PFSK-1 (cell line): ENCODE data around the gene GPLD1.

Source experiments
- FOXP2 ChIP-seq: optimal IDR thresholded peaks from 2 replicates; pipeline ENCODE3; 2011; ENCODE audit warnings: borderline replicate concordance, control low read depth, inconsistent platforms; ENCODE audit not compliant: insufficient read depth; ENCODE audit errors: extremely low read length, extremely low read depth
- POLR2AphosphoS5 ChIP-seq: IDR thresholded peaks from 2 replicates; pipeline ENCODE4 v1.6.1; 2012; ENCODE audit warnings: low read depth, mild to moderate bottlenecking, control low read depth, low read length, moderate library complexity
- REST ChIP-seq, 2 experiments: IDR thresholded peaks; 2 replicates each; pipeline versions ENCODE4 v1.6.1 to v1.8.0; 2011 to 2012; ENCODE audit warnings: low read depth in 2 of 2, low read length in 2 of 2, control low read depth in 1 of 2, inconsistent platforms in 1 of 2, mild to moderate bottlenecking in 1 of 2, moderate library complexity in 1 of 2; ENCODE audit not compliant: insufficient read depth in 1 of 2
- SIN3A ChIP-seq: IDR thresholded peaks from 2 replicates; pipeline ENCODE4 v1.6.1; 2012; ENCODE audit warnings: mild to moderate bottlenecking, low read length, moderate library complexity, borderline replicate concordance; ENCODE audit not compliant: insufficient read depth
- TAF1 ChIP-seq: IDR thresholded peaks from 2 replicates; pipeline ENCODE4 v1.6.1; 2012; ENCODE audit warnings: low read length, control low read depth, borderline replicate concordance; ENCODE audit not compliant: insufficient read depth

The GPLD1 gene

DNA sequence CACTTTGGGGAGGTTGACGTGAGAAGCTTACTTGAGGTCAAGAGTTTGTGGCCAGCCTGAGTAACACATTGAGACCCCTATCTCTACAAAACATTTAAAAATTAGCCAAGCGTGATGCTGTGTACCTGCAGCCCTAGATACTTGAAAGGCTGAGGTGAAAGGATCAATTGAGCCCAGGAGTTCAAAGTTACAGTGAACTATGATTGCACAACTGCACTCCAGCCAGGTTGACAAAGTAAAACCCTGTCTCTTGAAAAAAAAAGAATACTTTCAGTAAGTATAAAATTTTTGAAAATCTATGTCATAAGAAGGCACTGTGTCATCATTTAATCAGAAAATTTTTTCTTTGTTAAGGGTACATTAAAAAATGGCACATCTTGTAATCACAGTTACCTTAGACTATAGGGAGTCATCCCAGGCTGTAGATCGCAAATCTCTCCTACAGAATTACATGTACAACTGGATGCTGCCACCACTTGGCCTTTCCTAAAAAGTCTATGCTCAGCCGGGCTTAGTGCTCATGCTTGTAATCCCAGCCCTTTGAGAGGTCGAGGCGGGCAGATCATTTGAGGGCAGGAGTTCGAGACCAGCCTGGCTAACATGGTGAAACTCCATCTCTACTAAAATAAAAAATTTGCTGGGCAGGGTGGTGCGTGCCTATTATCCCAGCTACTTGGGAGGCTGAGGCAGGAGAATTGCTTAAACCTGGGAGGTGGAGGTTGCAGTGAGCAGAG, 103.7 kb downstream of the GPLD1 start:
- TF ChIP-seq POLR2AphosphoS5, result no peak

DNA sequence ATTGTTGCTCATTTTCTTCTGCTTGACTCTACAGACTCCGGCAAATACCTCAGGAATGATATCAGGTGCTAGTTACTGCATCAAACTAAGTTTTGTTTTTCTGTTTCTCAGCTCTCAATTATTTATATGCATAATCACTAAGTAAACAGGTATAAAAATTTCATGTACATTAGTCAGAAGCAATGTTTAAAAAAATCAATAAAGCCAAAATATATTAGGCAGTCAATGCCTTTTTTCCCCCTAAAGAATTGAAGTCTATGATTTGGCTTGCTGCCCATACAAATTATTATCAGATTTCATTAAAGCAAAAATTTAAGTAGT, 107.2 kb downstream of the GPLD1 start:
- TF ChIP-seq SIN3A (no peak), FOXP2 (no peak), POLR2AphosphoS5 (no peak), REST (IDR thresholded peaks at IDR 0.05; ENCODE audit: insufficient read depth in 1 of 2, low read depth in 2 of 2, low read length in 2 of 2) (no peak), TAF1 (no peak)

GRCh38 chr6:24381476-24382219, 107.7 kb downstream of the GPLD1 start:
- TF ChIP-seq POLR2AphosphoS5, result no peak
- TF ChIP-seq FOXP2, result no peak
- no peak for TF ChIP-seq TAF1
- no peak for TF ChIP-seq SIN3A
- no peak for TF ChIP-seq REST (IDR thresholded peaks at IDR 0.05; ENCODE audit: insufficient read depth in 1 of 2, low read depth in 2 of 2, low read length in 2 of 2)

DNA sequence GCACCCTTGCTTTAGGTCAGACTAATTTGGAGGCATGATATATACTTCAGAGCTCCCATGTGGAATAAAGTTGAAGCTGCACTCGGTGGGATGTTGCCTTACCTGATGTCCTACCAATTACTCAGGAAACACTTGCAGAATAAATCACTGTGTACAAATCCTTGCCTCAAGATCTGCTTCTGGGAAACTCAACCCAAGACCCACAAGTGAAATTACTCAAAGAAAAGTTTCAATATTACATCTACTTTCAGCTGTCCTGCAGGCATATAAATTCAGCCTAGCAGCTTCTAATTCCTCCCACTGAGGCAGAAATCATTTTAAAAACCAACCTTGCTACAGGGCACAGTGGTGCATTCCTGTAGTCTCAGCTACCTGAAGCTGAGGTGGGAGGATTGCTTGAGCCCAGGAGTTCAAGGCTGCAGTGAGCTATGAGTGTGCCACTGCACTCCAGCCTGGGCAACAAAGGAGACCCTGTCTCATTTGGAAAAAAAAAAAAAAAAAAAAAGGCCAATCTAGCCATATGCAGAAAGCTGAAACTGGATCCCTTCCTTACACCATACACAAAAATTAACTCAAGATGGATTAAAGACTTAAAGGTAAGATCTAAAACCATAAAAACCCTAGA, 110.8 kb downstream of the GPLD1 start:
- TF ChIP-seq POLR2AphosphoS5, result no peak
- TF ChIP-seq TAF1, result no peak
- TF ChIP-seq SIN3A, result no peak
- no peak for TF ChIP-seq FOXP2
- TF ChIP-seq REST (IDR thresholded peaks at IDR 0.05; ENCODE audit: insufficient read depth in 1 of 2, low read depth in 2 of 2, low read length in 2 of 2), result no peak
